NCI-H2107 treated with DMSO at 0.1 percent for 48 hours (cell line): ENCODE results near the gene NXPE2.

Experiments used
- DNase-seq: peaks from one replicate; lab custom pipeline; 2025; ENCODE audit not compliant: unreplicated experiment; lab: John Stamatoyannopoulos, UW

The NXPE2 gene

DNA sequence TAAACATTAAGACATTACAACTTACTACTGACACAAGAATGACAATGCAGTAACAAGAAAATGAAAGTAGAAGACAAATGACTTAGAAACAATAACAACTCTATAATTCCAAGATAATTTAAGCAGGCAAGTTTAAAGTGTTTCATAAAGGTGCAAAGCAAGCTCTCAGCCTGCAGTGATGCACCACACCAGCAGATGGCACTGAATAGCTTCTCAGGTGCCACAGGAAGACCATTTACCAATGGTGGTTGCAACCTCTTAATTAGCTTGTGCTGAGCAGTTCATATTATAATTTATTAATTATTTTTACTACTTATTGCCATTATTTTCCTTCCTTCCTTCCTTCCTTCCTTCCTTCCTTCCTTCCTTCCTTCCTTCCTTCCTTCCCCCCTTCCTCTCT lies 60.6 kb downstream of the NXPE2 start:
- DNase-seq: peak; percentile 13

DNA sequence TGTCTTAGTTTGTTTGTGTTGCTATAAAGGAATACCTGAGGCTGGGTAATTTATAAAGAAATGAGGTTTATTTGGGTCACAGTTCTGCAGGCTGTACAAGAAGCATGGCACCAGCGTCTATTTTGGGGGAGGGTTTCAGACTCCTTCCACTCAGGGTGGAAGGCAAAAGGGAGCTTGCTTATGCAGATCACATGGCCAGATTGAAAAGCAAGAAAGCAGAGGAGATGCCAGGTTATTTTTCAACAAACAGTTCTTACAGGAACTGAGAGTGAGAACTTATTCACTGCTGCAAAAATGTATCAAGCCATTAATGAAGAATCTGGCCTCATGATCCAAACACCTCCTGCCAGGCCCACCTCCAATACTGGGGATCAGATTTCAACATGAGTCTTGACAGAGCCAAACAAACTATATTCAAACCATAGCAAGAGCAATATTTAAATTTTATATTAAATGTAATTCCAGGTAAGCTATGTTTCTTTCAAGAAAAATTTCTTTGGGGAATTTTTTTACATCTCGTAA lies 66.9 kb downstream of the NXPE2 start:
- no peak for DNase-seq

- no peak for DNase-seq
Measured at GRCh38 chr11:114746013-114746412, 67.7 kb downstream of the NXPE2 start.
